Stomach (tissue), 4 donors: ENCODE results near the gene TH.

Experiments
- CTCF ChIP-seq, 7 experiments: fragments of 450-650 bp in 4 of 7; fragments of 200-600 bp in 3 of 7; sonication (generic) in 3 of 7; IDR thresholded peaks; one replicate each; pipeline ENCODE4 v1.5.1; 2016 to 2019; ENCODE audit warnings: antibody characterized with exemption in 7 of 7, control low read depth in 2 of 7, mild to moderate bottlenecking in 1 of 7
- EP300 ChIP-seq: sonication (generic); formaldehyde crosslinking; IDR thresholded peaks from one replicate; pipeline ENCODE4 v1.6.1; 2017; ENCODE audit warnings: antibody characterized with exemption
- POLR2A ChIP-seq, 4 donors: fragments of 450-650 bp; IDR thresholded peaks; one replicate each; pipeline ENCODE4 v1.6.1; 2016; ENCODE audit warnings: antibody characterized with exemption in 4 of 4, control low read depth in 2 of 4, mild to moderate bottlenecking in 1 of 4, moderate library complexity in 1 of 4
- POLR2AphosphoS5 ChIP-seq, 3 donors: sonication (generic); formaldehyde crosslinking; IDR thresholded peaks; one replicate each; pipeline ENCODE4 v1.6.1; 2016; ENCODE audit warnings: antibody characterized with exemption in 3 of 3

GRCh38 chr11:2139621-2140337 is 31.8 kb downstream of the TH start:
- TF ChIP-seq CTCF (IDR thresholded peaks at IDR 0.05) (no peak), POLR2A (IDR thresholded peaks at IDR 0.05) (no peak), POLR2AphosphoS5 (IDR thresholded peaks at IDR 0.05) (no peak), EP300 (no peak)
